HG03575 (cell line): ENCODE data around the gene EDA.

Experiments
- ATAC-seq: cut with Tn5 transposase; IDR thresholded peaks from one replicate; pipeline ENCODE4 v1.9.1; 2021; ENCODE audit not compliant: unreplicated experiment, insufficient number of reproducible peaks, low FRiP score; ENCODE audit errors: extremely low read depth

Gene EDA

GRCh38 chrX:70043685-70044084 lies 427.8 kb downstream of the EDA start:
- ATAC-seq, result no peak

GRCh38 chrX:70044541-70045245 lies 428.8 kb downstream of the EDA start:
- ATAC-seq, result no peak

- ATAC-seq, result no peak
These were observed 431.1 kb downstream of the EDA start for GRCh38 chrX:70046978-70047377.

- no peak for ATAC-seq
These were observed 433.5 kb downstream of the EDA start for GRCh38 chrX:70049406-70049805.

GRCh38 chrX:70049925-70050324 lies 434.0 kb downstream of the EDA start, which contains the start of gene AWAT2:
Gene AWAT2 (minus strand): TSS chrX:70049938. CDS start chrX:70049932, 6 bp downstream.
- no peak for ATAC-seq

GRCh38 chrX:70052895-70053615 lies 437.1 kb downstream of the EDA start:
- ATAC-seq, result no peak

GRCh38 chrX:70054391-70054790 lies 438.5 kb downstream of the EDA start:
- no peak for ATAC-seq

GRCh38 chrX:70062076-70062475 lies 446.2 kb downstream of the EDA start, which contains the start of gene OTUD6A:
Gene OTUD6A (plus strand): TSS chrX:70062457. CDS start chrX:70062525, 68 bp downstream.
- no peak for ATAC-seq

- ATAC-seq, result no peak
These were observed 447.1 kb downstream of the EDA start for GRCh38 chrX:70062961-70063550.

GRCh38 chrX:70066646-70067045 lies 450.7 kb downstream of the EDA start:
- no peak for ATAC-seq

- no peak for ATAC-seq
These were observed 463.4 kb downstream of the EDA start for GRCh38 chrX:70079297-70079696.

GRCh38 chrX:70079870-70080269 lies 464.0 kb downstream of the EDA start:
- no peak for ATAC-seq

GRCh38 chrX:70082723-70083122 lies 466.8 kb downstream of the EDA start:
- ATAC-seq, result no peak

- no peak for ATAC-seq
These were observed 468.8 kb downstream of the EDA start for GRCh38 chrX:70084592-70085240.

- ATAC-seq, result no peak
These were observed 472.1 kb downstream of the EDA start for GRCh38 chrX:70087857-70088630.

- ATAC-seq, result no peak
These were observed 472.8 kb downstream of the EDA start for GRCh38 chrX:70088751-70089150.
